H1 (cell line): ENCODE data around the gene PTPN18. TPM values are rescaled to one million over a fixed set of nuclear protein-coding genes. Genes with fewer than 3 reads are reported as not detected.

Source experiments
- CTCF ChIA-PET: fragments of 300-600 bp; sonication (Branson Sonifier 250); formaldehyde crosslinking; loops from one replicate; lab custom pipeline; 2021; ENCODE audit not compliant: partially characterized antibody; lab: Charles Lee
- POLR2A ChIA-PET: fragments of 300-600 bp; sonication (Branson Sonifier 250); formaldehyde crosslinking; loops from one replicate; lab custom pipeline; 2021; ENCODE audit warnings: inconsistent platforms; ENCODE audit not compliant: partially characterized antibody; lab: Charles Lee
- DNase-seq, 2 experiments: peaks; one replicate each; pipeline versions ENCODE4 v3.0.0 to v3.0.0-alpha.2; 2010 to 2022; ENCODE audit warnings: low spot score in 2 of 2, low read depth in 1 of 2, mixed read lengths in 1 of 2
- FAIRE-seq: peaks from 2 replicates; lab custom pipeline; 2011; peaks lifted over from hg19 to GRCh38; lab: Jason Lieb, UNC
- H2AFZ ChIP-seq: 2 replicates; pipeline ENCODE4 v1.8.1; 2012; ENCODE audit warnings: low read length, inconsistent platforms
- H2AK5ac ChIP-seq: 2 replicates; pipeline ENCODE4 v1.6.1; 2013; ENCODE audit warnings: low read depth, low read length
- H2BK120ac ChIP-seq: replicated peaks from 2 replicates; pipeline ENCODE3; 2013; ENCODE audit warnings: low read depth, low read length, inconsistent platforms
- H2BK12ac ChIP-seq: 2 replicates; pipeline ENCODE4 v1.6.1; 2013; ENCODE audit warnings: low read depth, low read length
- H2BK15ac ChIP-seq: 2 replicates; pipeline ENCODE4 v1.6.1; 2013; ENCODE audit warnings: low read length
- H2BK20ac ChIP-seq: 2 replicates; pipeline ENCODE4 v1.6.1; 2013; ENCODE audit warnings: low read length
- H2BK5ac ChIP-seq: 2 replicates; pipeline ENCODE4 v1.6.1; 2013; ENCODE audit warnings: low read depth, low read length
- H3K14ac ChIP-seq: 2 replicates; pipeline ENCODE4 v1.6.1; 2013; ENCODE audit warnings: inconsistent platforms; ENCODE audit not compliant: insufficient read length
- H3K18ac ChIP-seq: 2 replicates; pipeline ENCODE4 v1.6.1; 2013; ENCODE audit warnings: low read length; ENCODE audit errors: extremely low read depth
- H3K23ac ChIP-seq: 2 replicates; pipeline ENCODE4 v1.6.1; 2013; ENCODE audit warnings: inconsistent platforms; ENCODE audit not compliant: insufficient read length
- H3K23me2 ChIP-seq: 2 replicates; pipeline ENCODE4 v1.6.1; 2013; ENCODE audit warnings: low read depth, low read length
- H3K27ac ChIP-seq: 2 replicates; pipeline ENCODE4 v1.6.1; 2011; ENCODE audit warnings: low read depth, low read length, inconsistent platforms
- H3K27me3 ChIP-seq, 4 experiments: replicated peaks in 1 of 4; 1 replicate in 1 of 4; 2 replicates in 3 of 4; pipeline versions ENCODE4 v1.6.1 to v1.8.1; 2011 to 2013; ENCODE audit warnings: low read length in 3 of 4, mild to moderate bottlenecking in 3 of 4, inconsistent platforms in 2 of 4, mixed read lengths in 2 of 4, moderate library complexity in 1 of 4; ENCODE audit not compliant: control insufficient read depth in 3 of 4, insufficient read depth in 3 of 4; ENCODE audit errors: extremely low read depth in 1 of 4
- H3K36me3 ChIP-seq, 4 experiments: 2 replicates each; pipeline versions ENCODE4 v1.6.1 to v1.8.1; 2011 to 2013; ENCODE audit warnings: mild to moderate bottlenecking in 4 of 4, low read length in 3 of 4, moderate library complexity in 2 of 4, control low read depth in 1 of 4, inconsistent platforms in 1 of 4; ENCODE audit not compliant: insufficient read depth in 4 of 4, control insufficient read depth in 2 of 4
- H3K4ac ChIP-seq: replicated peaks from 2 replicates; pipeline ENCODE3; 2013; ENCODE audit warnings: low read length, low read depth, mixed read lengths, inconsistent platforms; ENCODE audit not compliant: insufficient read length
- H3K4me1 ChIP-seq, 4 experiments: replicated peaks in 1 of 4; 1 replicate in 1 of 4; 2 replicates in 3 of 4; pipeline versions ENCODE4 v1.6.1 to v1.8.1; 2011 to 2013; ENCODE audit warnings: low read length in 3 of 4, inconsistent platforms in 2 of 4, mixed read lengths in 1 of 4; ENCODE audit not compliant: insufficient read depth in 4 of 4, control insufficient read depth in 3 of 4
- H3K4me2 ChIP-seq, 2 experiments: 2 replicates each; pipeline versions ENCODE4 v1.6.1 to v1.8.1; 2011 to 2013; ENCODE audit warnings: low read depth in 2 of 2, low read length in 2 of 2, control low read depth in 1 of 2, inconsistent platforms in 1 of 2, mild to moderate bottlenecking in 1 of 2; ENCODE audit not compliant: insufficient read depth in 1 of 2
- H3K4me3 ChIP-seq, 4 experiments: fragments of 200-600, 300-600 bp in 1 of 4; sonication (generic), shearing (Covaris generic), sonication (Bioruptor Twin) in 1 of 4; 2 replicates each; pipeline versions ENCODE4 v1.5.1 to v1.8.1; 2011 to 2016; ENCODE audit warnings: low read length in 4 of 4, low read depth in 3 of 4, control low read depth in 2 of 4, inconsistent platforms in 2 of 4, mild to moderate bottlenecking in 2 of 4, mixed read lengths in 1 of 4, moderate library complexity in 1 of 4; ENCODE audit not compliant: insufficient read depth in 2 of 4; ENCODE audit errors: extremely low read depth in 1 of 4
- H3K56ac ChIP-seq: replicated peaks from 2 replicates; pipeline ENCODE3; 2013; ENCODE audit warnings: low read depth, mild to moderate bottlenecking, mixed read lengths, low read length, inconsistent platforms; ENCODE audit not compliant: insufficient read length
- H3K79me1 ChIP-seq: 2 replicates; pipeline ENCODE4 v1.6.1; 2013; ENCODE audit warnings: low read depth, low read length, control low read depth
- H3K79me2 ChIP-seq, 2 experiments: 2 replicates each; pipeline versions ENCODE4 v1.6.1 to v1.8.1; 2012 to 2013; ENCODE audit warnings: low read length in 2 of 2, mild to moderate bottlenecking in 2 of 2, inconsistent platforms in 1 of 2; ENCODE audit not compliant: insufficient read depth in 2 of 2, control insufficient read depth in 1 of 2
- H3K9ac ChIP-seq, 4 experiments: replicated peaks in 1 of 4; 1 replicate in 1 of 4; 2 replicates in 3 of 4; pipeline versions ENCODE4 v1.6.1 to v1.8.1; 2011 to 2013; ENCODE audit warnings: low read depth in 3 of 4, low read length in 3 of 4, control low read depth in 2 of 4, mild to moderate bottlenecking in 2 of 4, moderate library complexity in 2 of 4, inconsistent platforms in 1 of 4; ENCODE audit errors: extremely low read depth in 1 of 4
- H3K9me3 ChIP-seq, 2 experiments: 2 replicates each; pipeline versions ENCODE4 v1.6.1 to v1.8.1; 2012 to 2013; ENCODE audit warnings: mild to moderate bottlenecking in 2 of 2, moderate library complexity in 2 of 2, control low read depth in 1 of 2, inconsistent platforms in 1 of 2, low read depth in 1 of 2, low read length in 1 of 2, mixed read lengths in 1 of 2; ENCODE audit not compliant: insufficient read depth in 2 of 2
- H4K20me1 ChIP-seq, 2 experiments: replicated peaks in 1 of 2; 2 replicates each; pipeline versions ENCODE3 to v1.8.1; 2011 to 2013; ENCODE audit warnings: inconsistent platforms in 2 of 2, low read length in 2 of 2, mild to moderate bottlenecking in 1 of 2; ENCODE audit not compliant: insufficient read depth in 2 of 2, control insufficient read depth in 1 of 2
- H4K5ac ChIP-seq: 2 replicates; pipeline ENCODE4 v1.6.1; 2013; ENCODE audit warnings: low read length, low read depth, mixed read lengths, inconsistent platforms; ENCODE audit not compliant: insufficient read length
- H4K8ac ChIP-seq: 2 replicates; pipeline ENCODE4 v1.8.0; 2013; ENCODE audit warnings: mild to moderate bottlenecking, moderate library complexity, low read length, inconsistent platforms; ENCODE audit not compliant: insufficient read depth; ENCODE audit errors: extremely low read depth
- H4K91ac ChIP-seq: replicated peaks from 2 replicates; pipeline ENCODE3; 2013; ENCODE audit warnings: low read length, mixed read lengths, inconsistent platforms; ENCODE audit not compliant: insufficient read length
- EGR1 ChIP-seq: IDR thresholded peaks from 2 replicates; pipeline ENCODE4 v1.6.1; 2011; ENCODE audit warnings: low read depth, low read length, borderline replicate concordance
- FOSL1 ChIP-seq: IDR thresholded peaks from 2 replicates; pipeline ENCODE4 v1.6.1; 2011; ENCODE audit warnings: mild to moderate bottlenecking, low read depth, low read length, moderate library complexity; ENCODE audit not compliant: insufficient read depth
- JUND ChIP-seq: IDR thresholded peaks from 2 replicates; pipeline ENCODE4 v1.6.1; 2011; ENCODE audit warnings: mild to moderate bottlenecking, improper control_type of control experiment, low read length
- KDM1A ChIP-seq: fragments of 200-600, 300-600 bp; sonication (generic); IDR thresholded peaks from 2 replicates; pipeline ENCODE4 v1.7.1; 2016; ENCODE audit warnings: mild to moderate bottlenecking, low read length, borderline replicate concordance
- NANOG ChIP-seq: IDR thresholded peaks from 2 replicates; pipeline ENCODE4 v1.6.1; 2011; ENCODE audit warnings: low read length, low read depth, mild to moderate bottlenecking, inconsistent platforms; ENCODE audit not compliant: insufficient read depth, poor library complexity, severe bottlenecking
- POLR2A ChIP-seq, 2 experiments: IDR thresholded peaks; 1 replicate in 1 of 2; 2 replicates in 1 of 2; pipeline ENCODE4 v1.6.1; 2011; ENCODE audit warnings: low read depth in 2 of 2, low read length in 2 of 2, mild to moderate bottlenecking in 2 of 2; ENCODE audit errors: control extremely low read depth in 1 of 2
- RBBP5 ChIP-seq: IDR thresholded peaks from 2 replicates; pipeline ENCODE4 v1.7.1; 2012; ENCODE audit warnings: low read depth, mild to moderate bottlenecking, inconsistent platforms, low read length, moderate library complexity, borderline replicate concordance
- SP2 ChIP-seq: IDR thresholded peaks from 2 replicates; pipeline ENCODE4 v1.6.1; 2012; ENCODE audit warnings: mild to moderate bottlenecking, low read length, inconsistent platforms
- TBP ChIP-seq: IDR thresholded peaks from 2 replicates; pipeline ENCODE4 v1.6.1; 2011; ENCODE audit warnings: low read depth, low read length, improper control_type of control experiment
- USF2 ChIP-seq: IDR thresholded peaks from 2 replicates; pipeline ENCODE4 v1.6.1; 2011; ENCODE audit warnings: low read length, improper control_type of control experiment
- whole genome bisulfite sequencing, 2 experiments: shearing (Covaris generic) in 1 of 2; methylation state at CpG; one replicate each; pipeline versions ENCODE4 v1.1.6 to v1.1.7; 2013 to 2015; ENCODE audit warnings: low lambda C conversion rate in 2 of 2, mixed read lengths in 2 of 2, inconsistent platforms in 1 of 2, low coverage in 1 of 2, missing lambda C conversion rate in 1 of 2; ENCODE audit not compliant: insufficient replicate concordance in 2 of 2, insufficient coverage in 1 of 2, insufficient read length in 1 of 2; ENCODE audit errors: extremely low coverage in 1 of 2, missing lambda C conversion rate in 1 of 2; 5-methylcytosine and 5-hydroxymethylcytosine counted together
- polyA plus RNA-seq, 7 experiments: library from polyadenylated mRNA; depleted of rRNA in 3 of 7; stranded (reverse) in 5 of 7; unstranded in 2 of 7; fragments of >200 nt in 5 of 7; fragments of 200-250 nt in 2 of 7; gene quantifications; 1 replicate in 5 of 7; 2 replicates in 1 of 7; 4 replicates in 1 of 7; pipeline versions ENCODE4 v1.2.1 to v1.2.3, GENCODE V29; 2011 to 2013; ENCODE audit warnings: missing spikeins in 2 of 7, mixed read lengths in 2 of 7
- total RNA-seq: library from RNA; stranded (reverse); fragmentation: NEBNext Ultra II Directional; extraction: Animal tissue kit (Norgen Biotek cat#: 25700); gene quantifications from 2 replicates; pipeline ENCODE4 v1.2.1, GENCODE V29; 2021

The PTPN18 gene
- total and polyA plus RNA-seq, 2 of the 8 experiments (the other 6 are each of a cell fraction or from before 2014, with no cell fraction given): 13.2 to 14.7 TPM

GRCh38 chr2:130351711-130352110 is 4.1 kb upstream of the PTPN18 start:
- Histone ChIP-seq H3K36me3 (peaks cover 3 to 17% (median 13%) of the 10 kb centered on the region in 4 experiments; a peak in 6 of 8 replicates), H3K9ac (no peak overlapping the region), H4K5ac (no peak overlapping the region), H2BK20ac (no peak overlapping the region), H4K20me1 (peaks cover 0 to 6% of the 10 kb centered on the region in 2 experiments), H3K27me3 (peaks cover 15 to 35% (median 22%) of the 10 kb centered on the region in 4 experiments; a peak in 6 of 7 replicates), H3K79me1 (no peaks in the 10 kb centered on the region), H2AFZ (no peak overlapping the region), H3K56ac (no peak overlapping the region), H2BK120ac (no peak overlapping the region), H3K14ac (no peak overlapping the region), H3K79me2 (no peaks in the 10 kb centered on the region), H4K91ac (no peak overlapping the region), H2BK5ac (no peak overlapping the region), H3K4me1 (no peaks in the 10 kb centered on the region), H4K8ac (no peak overlapping the region; the same call in 1 of the 2 replicates), H2BK15ac (no peak overlapping the region), H3K27ac (no peak overlapping the region), H3K9me3 (no peaks in the 10 kb centered on the region), H3K4me2 (no peak overlapping the region), H3K4ac (no peak overlapping the region), H3K4me3 (no peak overlapping the region), H2BK12ac (no peak overlapping the region), H3K18ac (no peak overlapping the region), H2AK5ac (no peak overlapping the region), H3K23me2 (peaks cover 4% of the 10 kb centered on the region; the same call in 1 of the 2 replicates), H3K23ac (no peak overlapping the region)
- DNase-seq (no peak), FAIRE-seq (no peak)
- POLR2A ChIA-PET: interaction anchor here (0.6 to 8.7 kb wide), 4 partner anchors 9 to 172 kb away, joined by 3 to 72 read pairs (median 6); partner anchors contain the start of gene IMP4
- 82% methylated on average over 7 of the region's 7 CpGs; no CpG with 5 or more reads in 1 of the 2 experiments for WGBS, 2 experiments
- TF ChIP-seq NANOG (no peak), JUND (no peak), KDM1A (no peak), RBBP5 (no peak), POLR2A (IDR thresholded peaks at IDR 0.05; ENCODE audit: control extremely low read depth in 1 of 2, low read depth in 2 of 2, low read length in 2 of 2) (no peak), TBP (no peak), USF2 (no peak), FOSL1 (no peak), SP2 (no peak), EGR1 (no peak)
- CTCF ChIA-PET: interaction anchor here (1.0 to 4.7 kb wide), 4 partner anchors 8 to 35 kb away, joined by 3 to 28 read pairs (median 4); partner anchors contain the start of gene IMP4
